NCI-H128 (cell line): ENCODE measurements around the gene IL12RB2.

ENCODE experiments used
- DNase-seq: peaks from one replicate; lab custom pipeline; 2025; ENCODE audit not compliant: unreplicated experiment; lab: John Stamatoyannopoulos, UW

IL12RB2 gene, protein sequence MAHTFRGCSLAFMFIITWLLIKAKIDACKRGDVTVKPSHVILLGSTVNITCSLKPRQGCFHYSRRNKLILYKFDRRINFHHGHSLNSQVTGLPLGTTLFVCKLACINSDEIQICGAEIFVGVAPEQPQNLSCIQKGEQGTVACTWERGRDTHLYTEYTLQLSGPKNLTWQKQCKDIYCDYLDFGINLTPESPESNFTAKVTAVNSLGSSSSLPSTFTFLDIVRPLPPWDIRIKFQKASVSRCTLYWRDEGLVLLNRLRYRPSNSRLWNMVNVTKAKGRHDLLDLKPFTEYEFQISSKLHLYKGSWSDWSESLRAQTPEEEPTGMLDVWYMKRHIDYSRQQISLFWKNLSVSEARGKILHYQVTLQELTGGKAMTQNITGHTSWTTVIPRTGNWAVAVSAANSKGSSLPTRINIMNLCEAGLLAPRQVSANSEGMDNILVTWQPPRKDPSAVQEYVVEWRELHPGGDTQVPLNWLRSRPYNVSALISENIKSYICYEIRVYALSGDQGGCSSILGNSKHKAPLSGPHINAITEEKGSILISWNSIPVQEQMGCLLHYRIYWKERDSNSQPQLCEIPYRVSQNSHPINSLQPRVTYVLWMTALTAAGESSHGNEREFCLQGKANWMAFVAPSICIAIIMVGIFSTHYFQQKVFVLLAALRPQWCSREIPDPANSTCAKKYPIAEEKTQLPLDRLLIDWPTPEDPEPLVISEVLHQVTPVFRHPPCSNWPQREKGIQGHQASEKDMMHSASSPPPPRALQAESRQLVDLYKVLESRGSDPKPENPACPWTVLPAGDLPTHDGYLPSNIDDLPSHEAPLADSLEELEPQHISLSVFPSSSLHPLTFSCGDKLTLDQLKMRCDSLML

DNA sequence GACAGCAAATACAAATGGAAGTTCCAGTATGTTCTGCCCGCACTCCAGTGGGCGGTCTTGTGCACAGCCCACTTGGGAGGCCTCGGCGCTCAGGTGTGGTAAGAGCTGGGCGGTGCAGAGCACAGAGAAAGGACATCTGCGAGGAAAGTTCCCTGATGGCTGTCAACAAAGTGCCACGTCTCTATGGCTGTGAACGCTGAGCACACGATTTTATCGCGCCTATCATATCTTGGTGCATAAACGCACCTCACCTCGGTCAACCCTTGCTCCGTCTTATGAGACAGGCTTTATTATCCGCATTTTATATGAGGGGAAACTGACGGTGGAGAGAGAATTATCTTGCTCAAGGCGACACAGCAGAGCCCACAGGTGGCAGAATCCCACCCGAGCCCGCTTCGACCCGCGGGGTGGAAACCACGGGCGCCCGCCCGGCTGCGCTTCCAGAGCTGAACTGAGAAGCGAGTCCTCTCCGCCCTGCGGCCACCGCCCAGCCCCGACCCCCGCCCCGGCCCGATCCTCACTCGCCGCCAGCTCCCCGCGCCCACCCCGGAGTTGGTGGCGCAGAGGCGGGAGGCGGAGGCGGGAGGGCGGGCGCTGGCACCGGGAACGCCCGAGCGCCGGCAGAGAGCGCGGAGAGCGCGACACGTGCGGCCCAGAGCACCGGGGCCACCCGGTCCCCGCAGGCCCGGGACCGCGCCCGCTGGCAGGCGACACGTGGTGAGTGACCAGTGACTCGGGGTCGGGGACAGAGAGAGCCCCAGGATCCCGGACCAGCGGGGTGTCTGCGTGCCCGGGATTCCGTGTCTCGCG, at the start of gene IL12RB2:
TSS of gene IL12RB2 (plus strand) at position 623 of the 810 bp plus-strand sequence. CDS start 12,496 bp downstream, outside the sequence.
- DNase-seq = peak; percentile 8

DNA sequence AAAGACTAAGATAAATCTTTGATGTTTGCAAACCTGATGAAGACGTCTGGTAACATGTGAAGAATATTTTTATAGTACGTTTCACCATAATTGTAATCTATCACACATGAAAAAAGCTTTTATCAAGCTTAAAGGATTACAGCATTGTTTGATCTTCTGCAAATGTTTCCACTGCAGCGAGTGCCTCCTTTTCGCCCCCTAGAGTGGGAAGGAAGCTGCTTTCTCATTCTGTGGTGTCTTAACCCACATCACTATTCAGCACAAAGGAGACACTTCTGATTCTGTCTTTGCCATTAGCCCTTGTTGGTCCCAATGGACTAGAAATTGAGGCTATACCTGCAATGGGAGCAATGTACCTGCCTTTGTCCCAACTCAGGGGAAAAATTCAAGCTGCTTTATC, 46.0 kb upstream of the IL12RB2 start:
- DNase-seq = no peak

DNA sequence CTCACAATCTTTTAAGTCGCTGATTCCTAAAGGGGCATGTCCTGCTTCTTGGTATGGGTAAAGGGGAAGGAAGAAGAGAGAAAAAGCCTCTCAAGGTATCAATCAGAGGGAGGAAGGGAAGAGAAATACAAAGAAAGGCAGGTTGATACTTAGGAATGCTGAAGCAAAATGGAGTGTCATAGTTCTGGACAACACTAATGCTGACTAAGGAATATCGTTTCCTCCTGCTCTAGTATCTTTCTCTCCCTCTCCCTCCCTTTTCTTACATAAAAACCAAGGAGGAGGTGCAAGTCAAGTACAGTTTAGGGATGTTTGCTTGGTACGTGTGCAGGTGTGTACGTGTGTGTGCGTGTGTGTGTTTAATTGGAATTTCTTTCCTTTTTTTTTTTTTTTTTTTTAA, 44.9 kb upstream of the IL12RB2 start:
- DNase-seq = no peak

DNA sequence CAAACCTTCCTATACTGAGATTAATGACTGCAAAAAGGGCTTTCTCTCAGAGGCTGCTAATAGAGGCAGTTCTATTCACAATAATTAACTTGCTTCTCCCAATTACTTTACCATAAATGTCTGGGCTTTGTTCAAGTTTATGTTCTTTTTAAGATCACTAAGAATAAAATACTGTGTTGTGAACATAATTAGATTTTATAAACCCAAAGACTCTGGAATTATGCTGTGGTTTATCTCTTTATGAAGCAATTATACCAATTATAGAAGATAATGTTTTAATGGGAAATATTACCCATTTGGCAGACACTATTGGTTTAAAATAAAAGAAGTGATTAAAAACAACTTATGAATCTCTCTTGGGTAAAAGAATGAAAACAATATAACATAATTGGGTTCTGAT, 43.5 kb upstream of the IL12RB2 start:
- DNase-seq = no peak

DNA sequence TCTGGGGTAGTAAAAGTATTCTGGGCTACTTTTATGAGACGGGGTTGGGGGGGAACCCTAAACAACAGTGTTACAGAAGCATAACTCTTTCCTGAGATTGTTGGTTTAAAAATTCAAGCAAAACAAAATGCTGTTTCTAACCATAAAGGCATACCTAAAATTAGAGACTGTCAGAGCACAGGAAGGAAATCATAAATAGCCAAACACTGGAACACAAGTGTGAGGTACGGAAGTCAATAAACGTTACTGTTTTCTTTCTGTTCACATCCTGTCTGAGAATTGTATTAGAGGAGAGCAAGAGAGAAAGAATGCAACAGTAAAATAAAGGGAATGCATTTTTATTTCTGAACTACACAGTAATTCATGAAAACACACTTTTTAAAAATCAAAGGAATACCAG, 42.8 kb upstream of the IL12RB2 start:
- no peak for DNase-seq

DNA sequence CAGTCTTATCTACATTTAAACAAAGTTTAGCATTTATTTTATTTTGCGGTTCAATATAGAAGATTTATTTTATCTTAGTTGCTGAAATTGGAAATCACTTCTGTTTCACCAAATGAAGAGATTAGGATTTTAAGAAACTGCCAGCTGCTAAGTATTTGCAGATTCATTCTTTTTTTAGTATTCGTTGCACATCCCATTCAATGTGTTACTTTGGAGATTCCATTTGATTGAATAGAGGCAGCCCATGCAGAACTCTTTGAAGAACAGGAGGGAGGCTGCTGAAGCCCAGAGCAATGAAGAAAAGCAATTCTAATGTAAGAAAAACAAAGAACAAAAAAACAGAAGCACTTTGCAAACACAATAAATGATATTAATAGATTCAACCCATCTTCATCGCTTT, 38.6 kb upstream of the IL12RB2 start:
- no peak for DNase-seq

DNA sequence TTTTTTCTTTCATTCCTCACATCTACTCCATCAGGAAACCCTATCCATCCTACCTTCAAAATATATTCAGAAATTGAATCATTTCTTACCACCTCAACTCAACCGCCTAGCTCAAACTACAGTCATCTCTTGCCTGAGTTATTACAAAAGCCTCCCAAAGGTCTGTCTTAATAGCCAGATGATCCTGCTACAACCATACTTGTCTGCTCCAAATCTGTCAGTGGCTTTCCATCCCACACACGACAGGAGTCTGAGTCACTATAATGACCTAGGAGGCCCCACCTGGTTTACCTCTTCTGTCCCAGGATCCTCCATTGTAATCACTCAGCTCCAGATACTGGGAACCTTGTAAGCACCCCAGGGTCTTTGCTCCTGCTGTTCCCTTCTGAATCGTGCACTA, 37.1 kb upstream of the IL12RB2 start:
- no peak for DNase-seq

DNA sequence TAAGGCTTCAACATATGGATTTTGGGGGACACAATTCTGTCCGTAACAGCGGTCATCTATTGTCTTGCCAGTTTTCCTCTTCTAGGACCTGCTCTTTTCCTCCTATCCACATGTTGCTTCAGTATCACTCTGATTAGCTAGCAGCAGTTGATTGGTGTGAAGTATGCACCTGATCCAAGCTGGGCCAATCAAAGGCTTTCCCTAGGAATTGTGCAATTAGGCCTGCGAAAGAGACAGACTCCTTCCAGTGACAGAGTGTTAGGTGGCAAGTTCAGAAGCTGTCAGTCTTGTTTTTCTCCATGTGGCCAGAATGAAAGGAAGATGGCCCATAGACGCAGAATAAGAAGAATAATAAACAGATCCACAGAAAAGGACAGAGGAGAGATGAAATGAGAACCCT, 34.1 kb upstream of the IL12RB2 start:
- no peak for DNase-seq

DNA sequence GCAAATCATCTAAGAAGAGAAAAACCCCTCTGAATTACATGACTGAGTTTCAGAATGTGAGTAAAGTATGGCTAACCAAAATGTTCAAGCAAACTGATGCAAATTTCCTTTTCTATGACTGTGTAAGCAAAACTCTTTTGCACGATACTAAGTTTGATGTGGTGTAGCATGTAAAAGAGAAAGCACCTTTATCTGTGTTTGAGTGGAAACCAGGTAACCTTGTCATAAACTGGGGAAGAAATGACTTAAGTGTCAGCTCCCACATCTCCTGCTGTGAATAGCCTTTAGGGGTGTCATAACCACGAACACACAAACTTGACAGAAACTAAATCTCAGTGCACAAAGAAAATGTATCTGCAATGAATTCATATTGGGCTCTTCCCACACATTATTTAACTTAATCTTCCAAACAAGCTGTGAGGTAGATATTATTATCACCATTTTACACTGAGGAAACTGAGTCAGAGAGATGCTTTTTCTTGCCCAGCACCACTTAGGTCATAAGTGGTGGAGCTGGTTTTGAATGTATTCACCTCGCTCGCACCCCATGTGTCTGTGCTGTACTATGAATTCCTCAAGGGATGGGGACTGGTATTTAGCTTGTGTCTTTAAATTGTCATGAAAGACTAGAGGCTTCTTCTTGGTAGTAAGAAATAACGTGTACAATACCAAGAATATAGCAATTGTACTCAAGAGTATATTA, 32.9 kb upstream of the IL12RB2 start:
- DNase-seq = no peak

DNA sequence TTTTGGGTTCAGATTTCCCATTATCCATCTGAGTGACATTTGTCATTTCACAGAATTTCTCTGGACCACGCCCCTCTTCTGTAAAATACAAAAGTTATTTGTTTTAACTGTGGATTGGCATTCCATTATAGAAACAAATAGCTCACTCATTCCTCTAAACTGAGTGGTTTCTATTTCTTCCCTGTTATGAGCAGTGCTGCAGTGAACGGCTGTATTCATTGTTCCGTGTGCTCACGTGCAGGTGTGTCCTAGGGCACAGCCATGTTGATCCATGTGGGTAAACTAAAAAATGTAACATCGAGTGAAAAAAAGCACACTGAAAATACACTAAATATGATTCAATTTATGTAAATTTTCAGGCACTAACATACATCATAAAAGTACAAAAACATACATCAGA, 27.0 kb upstream of the IL12RB2 start:
- no peak for DNase-seq

DNA sequence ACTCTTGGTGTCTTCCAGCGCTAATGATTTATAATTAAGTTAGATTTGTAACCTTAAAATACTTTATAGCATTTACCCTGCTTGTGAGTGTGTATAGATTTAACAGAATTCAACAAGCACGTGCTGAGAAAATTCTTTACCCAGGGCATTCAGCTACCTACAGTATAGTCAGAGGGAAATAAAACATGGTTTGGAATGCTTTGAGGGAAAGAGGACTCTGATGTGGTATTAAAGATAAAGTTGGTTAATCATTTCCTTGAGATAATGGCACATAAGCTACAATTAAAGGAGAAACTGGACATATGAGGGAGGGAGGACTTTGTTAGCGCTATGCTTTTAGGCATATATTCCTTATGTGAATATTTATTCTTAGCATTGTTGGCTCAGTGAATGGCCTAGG, 26.4 kb upstream of the IL12RB2 start:
- DNase-seq = no peak

DNA sequence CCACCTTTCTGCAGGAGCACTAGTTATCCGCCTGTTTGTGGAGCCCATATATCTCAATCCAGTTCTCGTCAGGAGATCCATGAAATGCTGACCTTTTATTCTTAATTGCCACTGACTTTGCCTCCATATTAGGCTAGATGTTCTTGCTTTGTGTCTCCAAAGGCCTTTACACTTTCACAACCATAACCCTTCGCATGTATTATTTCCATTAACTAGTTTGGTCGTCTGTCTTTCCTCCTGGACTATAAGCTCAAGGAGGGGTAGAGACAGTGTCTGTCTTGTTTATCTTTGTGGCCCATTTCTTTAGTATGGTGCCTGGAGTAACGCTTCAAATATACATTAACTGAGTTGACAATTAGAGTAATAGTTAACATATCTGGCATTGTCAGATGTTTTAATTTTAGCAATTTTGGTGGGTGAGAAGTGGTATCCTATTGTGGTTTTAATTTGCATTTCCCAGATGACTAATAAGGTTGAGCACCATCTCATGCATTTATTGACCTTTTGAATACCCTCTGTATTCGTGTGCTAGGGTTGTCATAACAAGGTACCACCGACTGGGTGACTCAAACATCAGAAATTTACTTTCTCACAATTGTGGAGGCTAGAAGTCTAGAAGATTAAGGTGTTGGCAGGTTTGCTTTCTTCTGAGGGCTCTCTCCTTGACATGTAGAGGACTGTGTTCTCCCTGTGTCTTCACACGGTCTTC, 21.7 kb upstream of the IL12RB2 start:
- DNase-seq = no peak

DNA sequence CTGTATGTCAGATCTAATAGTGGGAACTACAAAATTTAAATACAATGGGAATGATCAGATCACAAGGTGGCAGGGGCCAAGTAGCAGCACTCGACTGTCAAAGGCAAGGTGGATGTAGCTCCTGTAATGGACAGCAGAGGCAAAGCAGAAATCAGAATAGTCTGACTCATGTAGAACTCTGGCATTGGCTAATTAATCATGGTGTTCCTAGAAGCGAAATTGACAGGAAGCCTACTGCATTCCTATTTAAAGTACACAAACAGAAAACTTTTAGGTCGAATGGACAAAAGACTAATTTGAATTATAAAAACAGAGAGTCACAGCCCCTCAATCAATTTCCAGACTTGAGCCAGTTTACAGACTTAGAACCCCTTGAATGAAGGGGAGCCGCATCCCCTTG, 17.4 kb upstream of the IL12RB2 start:
- no peak for DNase-seq

DNA sequence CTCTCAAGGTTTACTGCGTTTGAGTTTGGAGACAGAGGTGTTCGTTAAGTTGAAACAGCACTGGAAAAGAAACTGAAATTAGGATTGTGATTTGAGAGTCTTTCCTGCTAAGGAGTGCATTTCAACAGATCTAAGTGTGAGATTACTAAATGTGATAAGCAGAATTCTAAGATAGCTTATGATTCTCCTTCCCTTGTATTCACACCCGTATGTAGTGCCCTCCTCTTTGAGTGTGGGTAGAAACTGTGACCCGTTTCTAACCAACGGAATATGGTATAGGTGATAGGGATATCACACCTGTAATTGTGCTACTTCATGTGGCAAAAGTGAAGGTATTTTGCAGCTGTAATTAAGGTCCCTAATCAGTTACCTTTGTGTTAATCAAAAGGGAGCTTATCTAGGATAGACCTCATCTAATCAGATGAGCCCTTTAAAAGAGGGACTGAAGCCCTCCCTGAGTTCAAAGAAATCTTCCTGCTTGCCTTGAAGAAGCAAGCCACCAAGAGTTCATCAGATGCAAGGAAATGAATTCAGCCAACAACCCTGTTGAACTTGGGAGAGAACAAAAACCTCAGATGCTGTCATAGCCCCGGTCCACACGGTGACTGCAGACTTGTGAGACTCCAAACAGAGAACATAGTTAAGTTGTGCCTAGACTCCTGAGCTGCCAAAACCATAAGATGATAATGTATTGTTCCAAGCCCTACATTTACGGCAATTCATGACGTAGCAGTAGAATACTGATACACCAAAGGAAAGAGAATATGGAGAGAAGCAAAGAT, 12.6 kb upstream of the IL12RB2 start:
- DNase-seq = no peak

DNA sequence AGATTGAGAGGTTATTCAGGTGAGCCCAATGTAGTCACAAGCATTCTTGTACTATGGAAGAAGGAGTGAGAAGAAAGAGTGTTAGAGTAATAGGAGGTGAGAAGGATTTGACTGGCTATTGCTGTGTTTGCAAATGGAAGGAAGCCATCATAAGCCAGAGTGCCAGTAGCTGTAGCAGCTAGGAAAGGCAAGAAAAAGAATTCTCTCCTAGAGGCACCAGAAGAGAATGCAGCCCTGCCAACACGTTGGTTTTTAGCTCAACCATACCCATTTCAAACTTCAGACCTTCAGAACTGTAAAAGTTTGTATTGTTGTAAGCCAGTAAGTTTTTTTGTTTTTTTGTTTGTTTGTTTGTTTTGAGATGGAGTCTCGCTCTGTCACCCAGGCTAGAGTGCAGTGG, 8.9 kb upstream of the IL12RB2 start:
- no peak for DNase-seq

DNA sequence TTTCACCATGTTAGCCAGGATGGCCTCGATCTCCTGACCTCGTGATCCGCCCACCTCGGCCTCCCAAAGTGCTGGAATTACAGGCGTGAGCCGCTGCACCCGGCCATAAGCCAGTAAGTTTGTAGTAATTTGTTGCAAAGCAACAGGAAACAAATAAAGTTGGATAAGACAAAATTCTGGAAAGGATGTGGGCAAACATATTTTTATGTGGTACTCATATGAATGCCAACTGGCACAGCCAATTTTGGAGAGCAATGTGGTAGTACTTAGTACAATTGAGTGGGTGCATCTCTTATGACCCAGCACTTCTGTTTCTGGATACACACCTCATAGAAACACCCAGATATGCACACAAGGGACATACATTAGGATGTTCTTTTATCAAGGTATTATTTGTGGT, 8.4 kb upstream of the IL12RB2 start:
- DNase-seq = no peak

DNA sequence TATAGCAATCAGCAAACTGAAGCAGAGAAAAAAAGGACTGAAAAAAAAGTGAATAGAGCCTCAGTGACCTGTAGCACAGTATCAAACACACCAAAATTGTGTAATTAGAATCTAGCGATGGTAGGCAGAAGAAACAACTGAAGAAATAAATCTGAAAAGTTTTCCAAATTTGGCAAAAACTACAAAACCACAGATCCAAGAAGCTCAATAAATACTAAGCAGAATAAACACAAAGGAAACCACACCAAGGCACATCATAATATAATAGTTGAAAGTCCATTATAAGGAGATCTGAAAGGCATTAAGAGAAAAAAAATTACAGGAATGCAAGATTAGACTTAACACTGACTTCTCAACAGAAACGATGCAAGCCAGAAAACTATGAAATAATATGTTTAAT, 7.1 kb upstream of the IL12RB2 start:
- DNase-seq = no peak

DNA sequence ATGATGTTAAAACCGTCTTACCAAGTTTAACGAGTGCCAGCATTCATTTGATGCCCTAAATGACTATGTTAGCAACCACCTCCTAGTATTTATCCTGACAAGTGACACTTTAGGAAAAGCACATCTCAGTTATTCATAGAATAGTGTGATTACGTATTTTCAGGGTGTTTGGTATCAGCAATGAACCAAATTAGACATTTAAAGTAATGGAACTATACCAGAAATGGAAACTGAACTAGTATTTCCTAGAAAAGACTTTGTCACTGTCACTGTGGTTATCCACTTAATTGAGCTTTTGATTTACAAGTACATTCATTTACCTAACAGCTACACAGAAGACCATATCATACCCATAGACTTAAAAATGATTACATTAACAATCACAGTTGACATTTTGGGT, 3.6 kb upstream of the IL12RB2 start:
- no peak for DNase-seq

DNA sequence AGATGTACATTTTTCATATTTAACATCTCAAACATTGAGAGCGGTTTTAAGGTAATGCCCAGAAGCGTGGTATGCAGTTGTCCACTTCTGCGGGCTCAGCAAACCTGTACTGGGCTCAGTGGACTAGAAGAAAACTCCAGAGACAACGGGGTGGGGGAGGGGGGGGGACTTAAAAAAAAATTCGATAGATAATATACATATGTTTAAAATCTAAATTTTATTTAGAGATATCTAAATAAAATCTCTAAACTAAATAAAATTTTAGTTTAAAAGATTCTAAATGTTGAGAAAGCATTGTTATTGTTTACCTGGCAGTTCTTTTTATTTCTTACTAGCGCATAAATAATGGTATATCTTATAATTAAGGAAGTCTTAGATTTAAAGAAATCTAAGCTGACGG, 1.1 kb upstream of the IL12RB2 start:
- DNase-seq = no peak
